Measurements from ENCODE around the gene DAB1.
"Not testable (repeated sequence)": the region's sequence is repeated elsewhere in the genome, so short reads cannot be mapped to it uniquely, and the experiment has no call there.

The DAB1 gene

DNA sequence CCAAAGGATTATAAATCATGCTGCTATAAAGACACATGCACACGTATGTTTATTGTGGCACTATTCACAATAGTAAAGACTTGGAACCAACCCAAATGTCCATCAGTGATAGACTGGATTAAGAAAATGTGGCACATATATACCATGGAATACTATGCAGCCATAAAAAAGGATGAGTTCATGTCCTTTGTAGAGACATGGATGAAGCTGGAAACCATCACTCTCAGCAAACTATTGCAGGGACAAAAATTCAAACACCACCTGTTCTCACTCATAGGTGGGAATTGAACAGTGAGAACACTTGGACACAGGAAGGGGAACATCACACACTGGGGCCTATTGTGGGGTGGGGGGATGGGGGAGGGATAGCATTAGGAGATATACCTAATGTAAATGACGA lies 203.0 kb downstream of the DAB1 start:
- DNase-seq (ENCODE audit: low read depth in 2 of 2): not testable (repeated sequence)

DNA sequence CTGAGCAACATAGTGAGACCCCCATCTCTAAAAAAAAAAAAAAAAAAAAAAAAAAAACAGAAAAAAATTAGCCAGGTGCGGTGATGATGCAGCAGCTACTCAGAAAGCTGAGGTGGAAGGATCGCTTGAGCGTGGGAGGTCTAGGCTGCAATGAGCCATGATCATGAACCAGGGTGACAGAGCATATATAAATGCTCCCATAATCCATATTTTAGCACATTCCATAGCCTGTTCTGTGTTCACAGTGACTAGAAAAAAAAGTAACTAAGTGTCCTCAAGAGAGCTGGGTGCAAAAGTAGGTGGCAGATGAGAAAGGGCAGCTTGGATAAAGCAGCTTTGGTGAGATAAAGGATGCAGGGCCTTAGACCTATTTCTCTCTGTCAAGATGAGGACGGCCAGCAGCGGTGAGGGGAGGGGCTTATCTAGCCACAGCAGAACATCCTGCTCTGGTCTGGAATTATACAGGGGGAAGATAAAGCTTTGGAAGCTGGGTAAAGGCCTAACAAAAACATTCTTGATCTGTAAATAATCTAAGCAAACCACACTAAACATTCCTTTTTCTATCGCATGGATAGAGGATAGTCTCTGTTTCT lies 205.3 kb downstream of the DAB1 start:
- DNase-seq (ENCODE audit: low read depth in 2 of 2): no peak

GRCh38 chr1:57217905-57218304 lies 206.0 kb downstream of the DAB1 start:
- no peak for DNase-seq (ENCODE audit: low read depth in 2 of 2)

DNA sequence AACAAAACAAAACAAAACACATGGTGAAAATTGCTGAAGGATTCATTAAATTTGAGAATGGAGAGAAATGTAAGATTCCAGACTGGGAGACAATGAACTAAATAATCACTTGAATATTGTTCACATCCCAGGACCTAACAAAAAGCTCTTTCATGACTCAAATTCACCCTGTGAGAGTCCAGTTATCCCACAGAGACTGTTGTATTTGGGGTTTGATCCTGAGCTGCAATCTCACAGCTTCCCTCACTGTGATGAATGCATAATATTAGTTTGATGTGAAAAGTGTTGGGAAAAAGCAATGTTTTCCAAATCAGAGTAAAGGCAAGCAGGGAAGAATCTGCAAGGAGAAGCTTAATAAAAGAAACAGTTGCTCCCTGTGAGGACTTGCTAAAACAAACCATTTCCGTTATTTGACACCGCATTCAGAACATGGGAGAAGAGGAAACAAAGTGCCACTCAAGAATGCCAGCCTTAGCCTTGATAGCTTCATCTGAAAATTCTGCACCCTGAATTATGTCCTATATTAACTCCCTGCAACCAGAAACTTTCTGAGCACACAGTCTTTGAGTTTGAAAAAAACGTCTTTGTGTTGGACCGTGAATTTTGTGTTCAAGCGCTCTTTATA lies 208.8 kb downstream of the DAB1 start:
- DNase-seq (ENCODE audit: low read depth in 2 of 2): no peak

DNA sequence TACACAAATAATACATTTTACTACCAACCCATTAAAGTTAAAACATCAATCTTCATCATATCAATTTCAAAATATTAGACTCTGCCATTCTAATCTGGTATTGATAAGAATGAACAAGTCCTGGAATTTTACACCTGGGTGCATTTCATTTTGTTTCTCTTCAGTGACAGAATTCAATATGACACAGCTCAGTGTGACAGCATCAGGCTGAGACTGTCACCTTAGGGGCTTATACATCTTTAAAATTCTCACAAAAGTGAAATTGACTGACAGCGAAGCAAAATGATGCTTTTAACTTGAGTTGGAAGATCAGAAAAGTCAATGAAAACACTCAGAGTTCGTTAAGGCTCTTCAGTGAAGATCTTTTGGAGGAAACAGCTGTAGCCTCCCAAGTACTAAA lies 213.0 kb downstream of the DAB1 start:
- DNase-seq (ENCODE audit: low read depth in 2 of 2): no peak

DNA sequence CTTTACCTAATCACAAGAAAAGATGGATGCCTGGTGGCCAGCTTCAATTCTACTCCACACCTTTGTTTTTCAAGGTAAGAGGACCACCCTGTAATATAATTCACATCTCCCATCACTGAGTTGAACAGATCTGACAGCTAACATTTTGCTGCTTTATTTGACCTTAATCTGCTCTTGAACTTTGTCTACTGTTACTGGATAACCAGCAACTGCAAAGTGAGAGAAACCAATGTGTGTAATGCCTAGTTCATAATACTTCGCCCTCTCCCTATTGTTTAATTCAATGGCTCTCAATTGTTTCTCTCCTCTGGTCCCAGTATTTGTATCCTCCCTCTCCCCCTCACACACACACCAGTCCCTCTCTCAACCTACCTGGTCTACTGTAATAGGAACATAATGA lies 214.4 kb downstream of the DAB1 start:
- DNase-seq (ENCODE audit: low read depth in 2 of 2): no peak

GRCh38 chr1:57208741-57209302 lies 215.0 kb downstream of the DAB1 start:
- DNase-seq (ENCODE audit: low read depth in 2 of 2): no peak

- no peak for DNase-seq (ENCODE audit: low read depth in 2 of 2)
These were observed 217.8 kb downstream of the DAB1 start for GRCh38 chr1:57206038-57206437.

GRCh38 chr1:57204942-57205787 lies 218.7 kb downstream of the DAB1 start:
- no peak for DNase-seq (ENCODE audit: low read depth in 2 of 2)

DNA sequence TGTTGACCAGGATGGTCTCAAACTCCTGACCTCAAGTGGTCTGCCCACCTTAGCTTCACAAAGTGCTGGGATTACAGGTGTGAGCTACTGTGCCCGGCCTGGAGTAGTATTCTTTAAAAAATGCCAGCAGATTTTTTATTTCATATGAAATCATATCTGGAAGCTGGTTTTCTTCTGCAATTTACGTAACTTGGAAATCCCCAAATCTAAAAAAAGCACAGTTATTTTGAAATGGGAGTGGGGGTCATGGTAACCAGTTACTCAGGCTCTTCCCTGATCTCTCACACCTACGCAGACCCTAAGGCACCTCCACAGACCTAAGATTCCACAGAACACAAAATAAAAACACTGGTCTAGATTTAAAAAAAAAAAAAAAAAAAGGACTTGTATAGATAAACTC lies 219.8 kb downstream of the DAB1 start:
- no peak for DNase-seq (ENCODE audit: low read depth in 2 of 2)

DNA sequence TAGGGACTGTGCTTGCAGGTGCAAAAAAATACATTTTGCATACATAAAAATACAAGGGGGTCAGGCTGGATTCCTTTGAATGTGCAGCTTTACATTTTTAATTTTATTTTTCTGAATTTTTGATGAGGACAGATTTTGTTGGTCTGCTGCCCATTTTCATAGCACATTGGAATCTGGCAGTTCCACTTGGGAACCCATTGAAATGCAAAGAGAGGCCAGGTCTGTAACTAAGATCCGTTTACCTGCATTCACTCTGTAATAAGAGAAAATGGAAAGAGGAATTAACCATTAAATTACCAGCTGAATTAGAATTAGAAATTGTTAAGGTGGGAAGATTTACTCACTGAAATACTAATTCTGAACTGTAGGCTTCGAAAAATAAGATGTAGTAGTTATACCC lies 221.6 kb downstream of the DAB1 start:
- DNase-seq (ENCODE audit: low read depth in 2 of 2): no peak

- no peak for DNase-seq (ENCODE audit: low read depth in 2 of 2)
These were observed 224.9 kb downstream of the DAB1 start for GRCh38 chr1:57198912-57199311.

DNA sequence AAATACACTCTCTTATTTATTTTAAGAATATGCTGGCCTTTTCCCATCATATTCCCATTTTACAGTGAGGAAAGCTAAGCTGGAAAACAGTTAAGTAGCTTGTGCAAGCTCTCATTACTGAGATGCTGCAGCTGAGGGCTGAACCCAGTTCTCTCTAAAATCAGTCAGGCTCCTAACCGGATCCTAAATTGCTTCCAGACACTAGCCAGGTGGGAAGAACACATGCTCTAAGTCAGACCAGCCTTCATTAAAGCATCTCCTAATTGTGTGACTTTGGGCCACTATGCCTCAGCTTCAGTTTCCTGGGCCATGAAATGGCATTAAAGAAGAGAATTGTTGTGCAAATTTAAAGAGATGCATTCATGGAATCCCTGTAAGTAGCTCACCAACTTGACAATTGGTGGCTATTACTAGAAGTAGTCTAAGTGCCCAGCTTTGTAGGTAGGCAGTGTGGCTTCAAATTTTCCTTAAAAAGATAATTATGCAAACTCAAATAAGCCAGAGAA lies 228.4 kb downstream of the DAB1 start:
- DNase-seq (ENCODE audit: low read depth in 2 of 2): no peak

GRCh38 chr1:57192222-57192621 lies 231.6 kb downstream of the DAB1 start:
- no peak for DNase-seq (ENCODE audit: low read depth in 2 of 2)

- DNase-seq (ENCODE audit: low read depth in 2 of 2): no peak
These were observed 233.0 kb downstream of the DAB1 start for GRCh38 chr1:57190898-57191297.

- no peak for DNase-seq (ENCODE audit: low read depth in 2 of 2)
These were observed 235.7 kb downstream of the DAB1 start for GRCh38 chr1:57188168-57188567.

DNA sequence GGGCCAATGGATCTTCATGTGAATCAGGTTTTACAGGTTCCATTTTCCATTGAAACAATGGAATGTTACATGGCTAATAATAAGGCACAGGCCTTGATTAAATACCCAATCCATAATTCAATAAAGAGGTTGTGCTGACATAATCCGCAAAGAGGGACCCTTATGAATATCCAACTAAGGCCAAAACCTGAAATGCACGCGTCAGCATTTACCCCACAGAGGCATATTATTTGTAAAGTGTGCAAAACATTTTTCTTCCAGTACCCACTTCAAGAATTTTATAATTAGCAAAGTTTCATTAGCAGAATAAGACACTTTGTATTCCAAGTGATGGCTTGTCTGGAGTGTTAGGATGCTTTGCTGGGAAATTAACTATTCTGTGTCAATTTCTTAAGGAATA lies 237.4 kb downstream of the DAB1 start:
- DNase-seq (ENCODE audit: low read depth in 2 of 2): no peak

DNA sequence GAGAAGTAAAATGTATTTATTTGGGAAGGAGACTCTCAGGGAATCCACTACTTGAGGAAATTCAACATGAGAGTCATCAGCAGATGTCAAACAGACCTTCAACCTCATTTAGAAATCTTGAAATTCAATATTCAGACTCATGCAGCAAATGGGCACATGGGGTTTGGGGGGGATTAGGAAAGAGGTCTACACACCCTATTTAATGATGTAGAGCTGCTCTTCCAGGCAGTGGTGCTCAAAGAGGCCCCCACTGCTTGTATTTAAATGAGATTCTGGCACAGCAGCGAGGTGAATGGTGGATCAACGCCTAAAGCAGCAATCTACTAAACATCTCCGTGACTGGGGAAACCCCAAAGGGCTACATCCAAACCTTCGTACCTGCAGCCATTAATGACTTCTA lies 244.9 kb downstream of the DAB1 start:
- no peak for DNase-seq (ENCODE audit: low read depth in 2 of 2)

DNA sequence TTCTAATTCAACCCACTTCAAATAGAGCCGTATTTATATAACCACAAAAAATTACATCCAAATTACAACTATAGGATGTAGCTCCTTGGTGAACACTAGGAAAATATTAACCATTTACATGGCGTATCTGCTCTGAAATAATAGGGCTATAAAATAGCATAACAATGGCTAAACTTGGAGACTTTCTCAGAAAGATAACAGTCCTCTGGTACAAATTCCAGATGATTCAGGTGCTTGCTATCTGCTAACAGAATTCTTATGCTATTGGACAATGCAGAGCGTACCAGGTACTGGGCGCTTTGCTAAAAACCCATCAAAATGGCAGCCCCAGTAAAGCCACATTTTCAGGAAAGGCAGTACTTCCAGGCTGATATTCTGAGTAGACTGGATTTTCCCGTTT lies 248.4 kb downstream of the DAB1 start:
- DNase-seq (ENCODE audit: low read depth in 2 of 2): no peak

DNA sequence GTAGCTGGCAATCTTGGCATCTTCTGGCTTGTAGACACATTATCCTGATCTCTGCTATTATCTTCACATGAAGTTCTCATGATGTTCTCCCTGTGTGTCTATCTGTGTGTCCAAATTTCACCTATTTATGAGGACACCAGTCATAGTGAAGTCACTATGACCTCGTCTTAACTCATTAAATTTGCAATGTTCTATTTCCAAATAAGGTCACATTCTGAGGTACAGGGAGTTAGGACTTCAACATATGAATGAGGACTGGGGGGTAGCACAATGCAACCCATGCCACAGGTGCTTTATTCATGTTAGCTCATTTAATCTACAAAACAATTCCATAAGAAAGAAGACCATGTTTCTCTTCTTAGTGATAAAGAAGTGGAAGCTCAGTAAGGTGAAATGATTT lies 251.8 kb downstream of the DAB1 start:
- no peak for DNase-seq (ENCODE audit: low read depth in 2 of 2)

DNA sequence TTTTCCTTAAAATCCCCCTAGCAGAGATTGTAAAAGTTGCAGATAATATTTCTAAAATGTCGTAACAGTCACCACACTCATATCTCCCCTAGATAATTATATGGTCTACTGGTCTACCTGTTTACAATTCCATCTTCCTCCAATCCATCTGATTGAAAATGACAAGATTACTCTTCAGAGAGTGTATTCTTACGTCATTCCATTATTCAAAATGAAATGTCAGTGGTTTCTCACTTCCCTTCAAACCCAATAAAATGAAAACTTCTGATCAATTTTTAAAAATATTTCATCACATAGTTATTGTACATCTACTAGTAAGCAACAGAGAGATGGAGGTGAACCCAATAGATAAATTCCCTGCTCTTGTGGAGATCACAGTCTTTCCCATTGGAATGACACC lies 255.9 kb downstream of the DAB1 start:
- no peak for DNase-seq (ENCODE audit: low read depth in 2 of 2)

- peak; percentile 20 to 22 for DNase-seq (ENCODE audit: low read depth in 2 of 2)
These were observed 258.3 kb downstream of the DAB1 start for GRCh38 chr1:57165546-57165945.

- DNase-seq (ENCODE audit: low read depth in 2 of 2): no peak
These were observed 259.3 kb downstream of the DAB1 start for GRCh38 chr1:57164584-57164983.

Measured in fibroblast of skin of left quadriceps (primary cell).